ENCODE measurements around the gene ZNF367.

Gene ZNF367

GRCh38 chr9:96418083-96418919 lies at the start of gene ZNF367:
Gene ZNF367 (minus strand): TSS chr9:96418370. CDS start chr9:96418032, 338 bp downstream.
- H3K9me3 Mint-ChIP-seq, result no peaks in the 10 kb centered on the region
- peak within 1 kb of the TSS; percentile 97 for H3K4me3 Mint-ChIP-seq
- no peaks in the 10 kb centered on the region for H3K27me3 Mint-ChIP-seq
- peak within 1 kb of the TSS; percentile 92 for H3K27ac Mint-ChIP-seq
- H3K4me1 Mint-ChIP-seq, result peaks cover 42% of the 10 kb centered on the region
- ATAC-seq, result peak; percentile 90
- no peaks in the 10 kb centered on the region for H3K36me3 Mint-ChIP-seq

- no peak overlapping the region for H3K27ac Mint-ChIP-seq
- H3K27me3 Mint-ChIP-seq, result no peaks in the 10 kb centered on the region
- no peak for ATAC-seq
- peaks cover 38% of the 10 kb centered on the region for H3K36me3 Mint-ChIP-seq
- no peak overlapping the region for H3K4me3 Mint-ChIP-seq
- H3K4me1 Mint-ChIP-seq, result no peaks in the 10 kb centered on the region
- H3K9me3 Mint-ChIP-seq, result no peaks in the 10 kb centered on the region
These were observed 49.6 kb upstream of the ZNF367 start for GRCh38 chr9:96467784-96468183.

- peaks cover 55% of the 10 kb centered on the region for H3K36me3 Mint-ChIP-seq
- ATAC-seq, result no peak
- no peaks in the 10 kb centered on the region for H3K27me3 Mint-ChIP-seq
- no peaks in the 10 kb centered on the region for H3K9me3 Mint-ChIP-seq
- no peaks in the 10 kb centered on the region for H3K4me1 Mint-ChIP-seq
- no peak overlapping the region for H3K27ac Mint-ChIP-seq
- no peak overlapping the region for H3K4me3 Mint-ChIP-seq
These were observed 46.3 kb upstream of the ZNF367 start for GRCh38 chr9:96464426-96464825.

GRCh38 chr9:96462541-96462940 lies 44.4 kb upstream of the ZNF367 start:
- H3K36me3 Mint-ChIP-seq, result peaks cover 60% of the 10 kb centered on the region
- no peaks in the 10 kb centered on the region for H3K9me3 Mint-ChIP-seq
- no peak for ATAC-seq
- H3K27me3 Mint-ChIP-seq, result no peaks in the 10 kb centered on the region
- no peak overlapping the region for H3K27ac Mint-ChIP-seq
- H3K4me1 Mint-ChIP-seq, result no peaks in the 10 kb centered on the region
- no peak overlapping the region for H3K4me3 Mint-ChIP-seq

GRCh38 chr9:96461336-96461735 lies 43.2 kb upstream of the ZNF367 start:
- no peaks in the 10 kb centered on the region for H3K27me3 Mint-ChIP-seq
- no peaks in the 10 kb centered on the region for H3K4me1 Mint-ChIP-seq
- no peak overlapping the region for H3K27ac Mint-ChIP-seq
- H3K36me3 Mint-ChIP-seq, result peaks cover 52% of the 10 kb centered on the region
- ATAC-seq, result no peak
- H3K4me3 Mint-ChIP-seq, result no peak overlapping the region
- H3K9me3 Mint-ChIP-seq, result no peaks in the 10 kb centered on the region

GRCh38 chr9:96460882-96461281 lies 42.7 kb upstream of the ZNF367 start:
- Mint-ChIP-seq H3K27ac (no peak overlapping the region), H3K4me3 (no peak overlapping the region), H3K9me3 (no peaks in the 10 kb centered on the region), H3K27me3 (no peaks in the 10 kb centered on the region), H3K4me1 (no peaks in the 10 kb centered on the region), H3K36me3 (peaks cover 47% of the 10 kb centered on the region)
- no peak for ATAC-seq

GRCh38 chr9:96460470-96460869 lies 42.3 kb upstream of the ZNF367 start:
- Mint-ChIP-seq H3K4me1 (no peaks in the 10 kb centered on the region), H3K36me3 (peaks cover 43% of the 10 kb centered on the region), H3K27me3 (no peaks in the 10 kb centered on the region), H3K4me3 (no peak overlapping the region), H3K27ac (no peak overlapping the region), H3K9me3 (no peaks in the 10 kb centered on the region)
- no peak for ATAC-seq

GRCh38 chr9:96459268-96460007 lies 41.3 kb upstream of the ZNF367 start:
- Mint-ChIP-seq H3K36me3 (peaks cover 34% of the 10 kb centered on the region), H3K27me3 (no peaks in the 10 kb centered on the region), H3K27ac (no peak overlapping the region), H3K4me3 (no peak overlapping the region), H3K4me1 (no peaks in the 10 kb centered on the region), H3K9me3 (no peaks in the 10 kb centered on the region)
- no peak for ATAC-seq

- Mint-ChIP-seq H3K27ac (no peak overlapping the region), H3K9me3 (no peaks in the 10 kb centered on the region), H3K36me3 (peaks cover 36% of the 10 kb centered on the region), H3K27me3 (no peaks in the 10 kb centered on the region), H3K4me3 (no peak overlapping the region), H3K4me1 (peaks cover 7% of the 10 kb centered on the region)
- no peak for ATAC-seq
These were observed 40.1 kb upstream of the ZNF367 start for GRCh38 chr9:96458226-96458625.

- no peaks in the 10 kb centered on the region for H3K9me3 Mint-ChIP-seq
- no peak for ATAC-seq
- peaks cover 36% of the 10 kb centered on the region for H3K36me3 Mint-ChIP-seq
- no peaks in the 10 kb centered on the region for H3K27me3 Mint-ChIP-seq
- H3K4me1 Mint-ChIP-seq, result peaks cover 7% of the 10 kb centered on the region
- H3K27ac Mint-ChIP-seq, result no peak overlapping the region
- H3K4me3 Mint-ChIP-seq, result no peak overlapping the region
These were observed 39.1 kb upstream of the ZNF367 start for GRCh38 chr9:96457266-96457665.

GRCh38 chr9:96453625-96454024 lies 35.5 kb upstream of the ZNF367 start:
- Mint-ChIP-seq H3K36me3 (peaks cover 11% of the 10 kb centered on the region), H3K27ac (no peak overlapping the region), H3K27me3 (no peaks in the 10 kb centered on the region), H3K4me1 (peaks cover 22% of the 10 kb centered on the region), H3K9me3 (no peaks in the 10 kb centered on the region), H3K4me3 (no peak overlapping the region)
- ATAC-seq, result no peak

GRCh38 chr9:96450613-96451528 lies 32.7 kb upstream of the ZNF367 start:
- peak; percentile 25 for ATAC-seq
- Mint-ChIP-seq H3K4me1 (peaks cover 22% of the 10 kb centered on the region), H3K27ac (peak overlapping the region; percentile 72), H3K36me3 (peaks cover 6% of the 10 kb centered on the region), H3K27me3 (no peaks in the 10 kb centered on the region), H3K9me3 (no peaks in the 10 kb centered on the region), H3K4me3 (peak overlapping the region; percentile 89)

- Mint-ChIP-seq H3K4me1 (peaks cover 22% of the 10 kb centered on the region), H3K27ac (peak within 1 kb of the TSS; percentile 72), H3K4me3 (peak within 1 kb of the TSS; percentile 89), H3K9me3 (no peaks in the 10 kb centered on the region), H3K27me3 (no peaks in the 10 kb centered on the region), H3K36me3 (peaks cover 6% of the 10 kb centered on the region)
- peak; percentile 97 for ATAC-seq
These were observed 31.9 kb upstream of the ZNF367 start, which contains the start of gene HABP4 for GRCh38 chr9:96449845-96450612. Gene HABP4 (plus strand): TSS chr9:96450169. CDS start chr9:96450280, 111 bp downstream.

GRCh38 chr9:96449523-96449844 lies 31.3 kb upstream of the ZNF367 start:
- peak overlapping the region; percentile 72 for H3K4me3 Mint-ChIP-seq
- peak; percentile 25 for ATAC-seq
- H3K27ac Mint-ChIP-seq, result peak overlapping the region; percentile 72
- H3K4me1 Mint-ChIP-seq, result peaks cover 22% of the 10 kb centered on the region
- H3K36me3 Mint-ChIP-seq, result peaks cover 6% of the 10 kb centered on the region
- H3K9me3 Mint-ChIP-seq, result no peaks in the 10 kb centered on the region
- H3K27me3 Mint-ChIP-seq, result no peaks in the 10 kb centered on the region

Measured in stimulated activated memory B cell treated with anti-CD40 and anti-IgM and Interleukin-4, amounts not matched to agents 10 μg/mL and 1 μg/mL and 100 μg/mL, for 72 hours (primary cell).